A673 (cell line): ENCODE measurements around the gene FAM181B.

ENCODE experiments used
- EZH2 ChIP-seq: fragments of 200-600 bp; sonication (generic); IDR thresholded peaks from 2 replicates; pipeline ENCODE4 v1.6.1; 2017; ENCODE audit warnings: borderline replicate concordance, low read depth, mild to moderate bottlenecking, mixed read lengths, antibody characterized with exemption, low read length; ENCODE audit not compliant: poor library complexity, severe bottlenecking
- TF ChIP-seq, protein P1 (sequence below): fragments of 300-800, 200-600 bp; sonication (generic); conservative IDR thresholded peaks from 2 replicates; pipeline ENCODE4 v1.5.1; 2017; ENCODE audit warnings: low read depth, mild to moderate bottlenecking, antibody characterized with exemption, low read length, moderate library complexity, mixed read lengths

DNA sequence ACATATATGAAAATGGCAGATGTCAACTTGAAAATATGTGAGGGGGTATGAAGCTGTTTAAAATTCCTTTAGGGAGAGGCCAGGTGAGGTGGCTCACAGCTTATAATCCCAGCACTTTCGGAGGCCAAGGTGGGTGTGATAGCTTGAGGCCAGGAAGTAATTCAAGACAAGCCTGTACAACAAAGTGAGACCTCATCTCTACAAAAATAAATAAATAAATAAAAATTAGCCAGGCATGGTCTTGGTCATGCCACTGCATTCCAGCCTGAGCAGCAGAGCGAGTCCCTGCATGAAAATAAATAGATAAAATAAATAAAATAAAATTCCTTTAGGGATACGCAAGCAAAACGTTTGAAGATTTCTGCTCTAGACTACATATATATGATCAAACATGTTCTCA lies 38.1 kb upstream of the FAM181B start:
- TF ChIP-seq, protein P1, sequence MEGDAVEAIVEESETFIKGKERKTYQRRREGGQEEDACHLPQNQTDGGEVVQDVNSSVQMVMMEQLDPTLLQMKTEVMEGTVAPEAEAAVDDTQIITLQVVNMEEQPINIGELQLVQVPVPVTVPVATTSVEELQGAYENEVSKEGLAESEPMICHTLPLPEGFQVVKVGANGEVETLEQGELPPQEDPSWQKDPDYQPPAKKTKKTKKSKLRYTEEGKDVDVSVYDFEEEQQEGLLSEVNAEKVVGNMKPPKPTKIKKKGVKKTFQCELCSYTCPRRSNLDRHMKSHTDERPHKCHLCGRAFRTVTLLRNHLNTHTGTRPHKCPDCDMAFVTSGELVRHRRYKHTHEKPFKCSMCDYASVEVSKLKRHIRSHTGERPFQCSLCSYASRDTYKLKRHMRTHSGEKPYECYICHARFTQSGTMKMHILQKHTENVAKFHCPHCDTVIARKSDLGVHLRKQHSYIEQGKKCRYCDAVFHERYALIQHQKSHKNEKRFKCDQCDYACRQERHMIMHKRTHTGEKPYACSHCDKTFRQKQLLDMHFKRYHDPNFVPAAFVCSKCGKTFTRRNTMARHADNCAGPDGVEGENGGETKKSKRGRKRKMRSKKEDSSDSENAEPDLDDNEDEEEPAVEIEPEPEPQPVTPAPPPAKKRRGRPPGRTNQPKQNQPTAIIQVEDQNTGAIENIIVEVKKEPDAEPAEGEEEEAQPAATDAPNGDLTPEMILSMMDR = no peak
- no peak for TF ChIP-seq EZH2
